IMR-90 (cell line): ENCODE results near the gene NKAP. TPM values are rescaled to one million over a fixed set of nuclear protein-coding genes. Genes with fewer than 3 reads are reported as not detected.

Experiments used
- ATAC-seq: fragments of 200-7000 bp; cut with Tn5 transposase; 2 replicates; pipeline ENCODE4 v1.9.1; 2020; ENCODE audit warnings: low read depth, mild to moderate bottlenecking, moderate library complexity
- BruUV-seq: library from RNA; stranded (reverse); fragments of 400-500 nt; replicated peaks from 2 replicates; lab custom pipeline; 2021; lab: Mats Ljungman, UMichigan
- CTCF ChIA-PET: fragments of 300-600 bp; formaldehyde crosslinking; extraction: SDS; loops from one replicate; lab custom pipeline; 2021; ENCODE audit warnings: antibody characterized with exemption; lab: Yijun Ruan, JAX
- POLR2A ChIA-PET: fragments of 300-600 bp; sonication (Branson Sonifier 250); formaldehyde crosslinking; loops from one replicate; lab custom pipeline; 2022; ENCODE audit warnings: antibody characterized with exemption; ENCODE audit not compliant: unreplicated experiment; lab: Charles Lee
- DNase-seq: peaks from one replicate; pipeline ENCODE4 v3.0.0; 2013
- H2AFZ ChIP-seq: replicated peaks from 2 replicates; pipeline ENCODE3; 2013; ENCODE audit warnings: low read length, mild to moderate bottlenecking; ENCODE audit not compliant: poor library complexity
- H2AK5ac ChIP-seq: 2 replicates; pipeline ENCODE4 v1.6.1; 2013; ENCODE audit warnings: low read depth, low read length, inconsistent platforms
- H2AK9ac ChIP-seq: replicated peaks from 2 replicates; pipeline ENCODE3; 2013; ENCODE audit warnings: mild to moderate bottlenecking, low read depth, low read length, moderate library complexity; ENCODE audit not compliant: poor library complexity
- H2BK120ac ChIP-seq: 2 replicates; pipeline ENCODE4 v1.6.1; 2013; ENCODE audit warnings: low read depth, low read length, inconsistent platforms
- H2BK15ac ChIP-seq: 3 replicates; pipeline ENCODE4 v1.6.1; 2013; ENCODE audit warnings: low read depth, low read length, inconsistent platforms
- H2BK20ac ChIP-seq: 2 replicates; pipeline ENCODE4 v1.6.1; 2013; ENCODE audit warnings: low read depth, mild to moderate bottlenecking, inconsistent platforms, low read length, moderate library complexity
- H2BK5ac ChIP-seq: 2 replicates; pipeline ENCODE4 v1.6.1; 2013; ENCODE audit warnings: mild to moderate bottlenecking, low read depth, low read length, inconsistent platforms; ENCODE audit not compliant: poor library complexity, severe bottlenecking
- H3K14ac ChIP-seq: replicated peaks from 2 replicates; pipeline ENCODE4 v1.6.1; 2013; ENCODE audit warnings: low read depth, low read length, inconsistent platforms
- H3K18ac ChIP-seq: 2 replicates; pipeline ENCODE4 v1.6.1; 2013; ENCODE audit warnings: low read depth, low read length, control low read depth
- H3K23ac ChIP-seq: 2 replicates; pipeline ENCODE4 v1.6.1; 2013; ENCODE audit warnings: low read depth, low read length, inconsistent platforms
- H3K27ac ChIP-seq: 2 replicates; pipeline ENCODE4 v1.5.1; 2013; ENCODE audit warnings: mild to moderate bottlenecking, control low read depth, low read length; ENCODE audit not compliant: insufficient read depth
- H3K27me3 ChIP-seq: 2 replicates; pipeline ENCODE4 v1.6.1; 2013; ENCODE audit warnings: low read length; ENCODE audit not compliant: control insufficient read depth, insufficient read depth
- H3K36me3 ChIP-seq: 2 replicates; pipeline ENCODE4 v1.6.1; 2013; ENCODE audit warnings: low read length, mixed read lengths; ENCODE audit not compliant: control insufficient read depth, insufficient read depth
- H3K4ac ChIP-seq: 2 replicates; pipeline ENCODE4 v1.6.1; 2013; ENCODE audit warnings: low read depth, low read length, inconsistent platforms
- H3K4me1 ChIP-seq: 2 replicates; pipeline ENCODE4 v1.6.1; 2013; ENCODE audit warnings: low read length, mixed read lengths; ENCODE audit not compliant: control insufficient read depth, insufficient read depth
- H3K4me2 ChIP-seq: 2 replicates; pipeline ENCODE4 v1.6.1; 2013; ENCODE audit warnings: low read depth, mild to moderate bottlenecking, control low read depth, low read length, moderate library complexity
- H3K4me3 ChIP-seq: 2 replicates; pipeline ENCODE4 v1.5.1; 2013; ENCODE audit warnings: low read depth, mild to moderate bottlenecking, control low read depth, low read length, moderate library complexity; ENCODE audit not compliant: insufficient read depth
- H3K56ac ChIP-seq: 2 replicates; pipeline ENCODE4 v1.6.1; 2013; ENCODE audit warnings: low read length, inconsistent platforms; ENCODE audit not compliant: insufficient read depth; ENCODE audit errors: extremely low read depth
- H3K79me1 ChIP-seq, 2 experiments: 2 replicates each; pipeline ENCODE4 v1.6.1; 2013; ENCODE audit warnings: low read length in 2 of 2, inconsistent platforms in 1 of 2, low read depth in 1 of 2
- H3K9ac ChIP-seq: 2 replicates; pipeline ENCODE4 v1.6.1; 2013; ENCODE audit warnings: low read depth, low read length, control low read depth
- H3K9me1 ChIP-seq: 2 replicates; pipeline ENCODE4 v1.6.1; 2013; ENCODE audit warnings: low read length, inconsistent platforms; ENCODE audit not compliant: insufficient read depth
- H3K9me3 ChIP-seq: 2 replicates; pipeline ENCODE4 v1.6.1; 2013; ENCODE audit warnings: low read length; ENCODE audit not compliant: control insufficient read depth, insufficient read depth
- H4K20me1 ChIP-seq: 2 replicates; pipeline ENCODE4 v1.6.1; 2013; ENCODE audit warnings: low read length, inconsistent platforms; ENCODE audit not compliant: insufficient read depth
- H4K5ac ChIP-seq: 2 replicates; pipeline ENCODE4 v1.6.1; 2013; ENCODE audit warnings: mild to moderate bottlenecking, low read depth, low read length, control low read depth
- H4K8ac ChIP-seq, 2 experiments: 2 replicates each; pipeline ENCODE4 v1.6.1; 2013; ENCODE audit warnings: low read depth in 2 of 2, low read length in 2 of 2, control low read depth in 1 of 2, inconsistent platforms in 1 of 2
- H4K91ac ChIP-seq: 2 replicates; pipeline ENCODE4 v1.6.1; 2013; ENCODE audit warnings: low read depth, low read length, inconsistent platforms; ENCODE audit not compliant: insufficient read depth
- CEBPB ChIP-seq: IDR thresholded peaks from 2 replicates; pipeline ENCODE4 v1.6.1; 2012; ENCODE audit warnings: low read depth, low read length, improper control_type of control experiment
- POLR2A ChIP-seq: IDR thresholded peaks from 2 replicates; pipeline ENCODE4 v1.6.1; 2012; ENCODE audit warnings: mild to moderate bottlenecking, low read depth, low read length
- RAD21 ChIP-seq: IDR thresholded peaks from 2 replicates; pipeline ENCODE4 v1.6.1; 2012; ENCODE audit warnings: low read length, improper control_type of control experiment
- WGBS, 2 experiments: methylation state at CpG; one replicate each; pipeline versions ENCODE4 v1.1.5 to v1.1.7; 2013; ENCODE audit warnings: missing lambda C conversion rate in 2 of 2; ENCODE audit not compliant: insufficient read length in 1 of 2; ENCODE audit errors: extremely low coverage in 2 of 2; 5-methylcytosine and 5-hydroxymethylcytosine counted together
- dilution Hi-C: fragments of 300-500 bp; cut with HindIII; formaldehyde crosslinking; loops from one replicate; pipeline ENCODE4 v1.14.3; 2018; ENCODE audit warnings: low sequenced_read_pairs; ENCODE audit not compliant: unreplicated experiment
- in situ Hi-C: fragments of 300-500 bp; cut with MboI; formaldehyde crosslinking; loops from 3 replicates; pipeline ENCODE4 v1.14.3; 2019; ENCODE audit warnings: low sequenced_read_pairs, inconsistent platforms, mixed read lengths
- intact Hi-C: fragments of 100-400 bp; cut with micrococcal nuclease; formaldehyde crosslinking; loops from 2 replicates; pipeline ENCODE4 v1.10.0; 2022
- polyA plus RNA-seq, 3 experiments: library from polyadenylated mRNA; depleted of rRNA; stranded (reverse); fragments of >200 nt; gene quantifications; 2 replicates each; pipeline ENCODE4 v1.2.3, GENCODE V29; 2012; ENCODE audit warnings: low replicate concordance in 1 of 3
- total RNA-seq: library from RNA; depleted of rRNA; stranded (reverse); fragments of >200 nt; gene quantifications from 2 replicates; pipeline ENCODE4 v1.2.3, GENCODE V29; 2012

NKAP gene
- total and polyA plus RNA-seq, 2 of the 4 experiments (the other 2 are of a cell fraction): 1.3 to 2.7 TPM

DNA sequence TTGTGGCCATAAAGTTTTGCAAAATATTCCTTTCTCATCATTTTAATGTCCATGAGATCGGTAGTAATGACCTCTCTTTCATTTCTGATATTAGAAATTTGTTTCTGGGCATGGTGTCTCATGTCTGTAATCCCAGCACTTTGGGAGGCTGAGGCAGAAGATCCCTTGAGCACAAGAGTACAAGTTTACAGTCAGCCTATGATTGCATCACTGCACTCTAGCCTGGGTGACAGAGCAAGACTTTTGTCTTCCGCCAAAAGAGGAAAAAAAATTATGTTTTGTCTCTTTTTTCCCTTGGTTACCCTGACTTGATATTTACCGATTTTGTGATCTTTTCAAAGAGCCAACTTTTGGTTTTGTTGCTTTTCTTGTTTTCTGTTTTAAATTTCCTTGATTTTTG is 10.8 kb upstream of the NKAP start:
- dilution Hi-C loops (no loop called here), in situ Hi-C loops (loop anchor here (25.0 kb wide), 1 partner anchor 183 kb away; no protein-coding TSS in a partner anchor), intact Hi-C loops (no loop called here)
- no peak overlapping the region for H3K9ac ChIP-seq
- H2BK15ac ChIP-seq: no peak overlapping the region
- no peak overlapping the region for H3K4me2 ChIP-seq
- BruUV-seq: no TSS peak
- no peak overlapping the region for H2AFZ ChIP-seq
- H4K91ac ChIP-seq: no peak overlapping the region
- H2BK5ac ChIP-seq: no peak overlapping the region
- H3K27ac ChIP-seq: no peak overlapping the region
- no peak overlapping the region for H3K56ac ChIP-seq
- DNase-seq: no peak
- ChIA-PET POLR2A (no interaction called here), CTCF (no interaction called here)
- no peak overlapping the region for H2BK120ac ChIP-seq
- H3K79me1 ChIP-seq: no peaks in the 10 kb centered on the region
- no peak overlapping the region for H2AK5ac ChIP-seq
- no peaks in the 10 kb centered on the region for H3K4me1 ChIP-seq
- no peak overlapping the region for H3K4ac ChIP-seq
- H3K9me1 ChIP-seq: no peaks in the 10 kb centered on the region
- no peak overlapping the region for H2BK20ac ChIP-seq
- no peaks in the 10 kb centered on the region for H3K9me3 ChIP-seq
- H3K23ac ChIP-seq: no peak overlapping the region
- ATAC-seq: no peak
- no peak overlapping the region for H3K14ac ChIP-seq
- TF ChIP-seq RAD21: no peak
- TF ChIP-seq CEBPB: peak; percentile 22; the same call in 1 of the 2 replicates
- no peak for TF ChIP-seq POLR2A
- no peak overlapping the region for H4K5ac ChIP-seq
- H3K36me3 ChIP-seq: no peaks in the 10 kb centered on the region
- no peaks in the 10 kb centered on the region for H3K27me3 ChIP-seq
- no peaks in the 10 kb centered on the region for H4K20me1 ChIP-seq
- 67% methylated on average over 1 of the region's 3 CpGs; no CpG with 5 or more reads in 1 of the 2 experiments for WGBS, 2 experiments
- H3K4me3 ChIP-seq: no peak overlapping the region
- H3K18ac ChIP-seq: no peak overlapping the region
- H2AK9ac ChIP-seq: no peak overlapping the region
- H4K8ac ChIP-seq: no peak overlapping the region
